HG02571 (cell line): ENCODE results near the gene NME4.

ENCODE experiments used
- ATAC-seq: cut with Tn5 transposase; IDR thresholded peaks from one replicate; pipeline ENCODE4 v1.9.1; 2021; ENCODE audit warnings: mild to moderate bottlenecking, moderate library complexity; ENCODE audit not compliant: unreplicated experiment

NME4 gene

DNA sequence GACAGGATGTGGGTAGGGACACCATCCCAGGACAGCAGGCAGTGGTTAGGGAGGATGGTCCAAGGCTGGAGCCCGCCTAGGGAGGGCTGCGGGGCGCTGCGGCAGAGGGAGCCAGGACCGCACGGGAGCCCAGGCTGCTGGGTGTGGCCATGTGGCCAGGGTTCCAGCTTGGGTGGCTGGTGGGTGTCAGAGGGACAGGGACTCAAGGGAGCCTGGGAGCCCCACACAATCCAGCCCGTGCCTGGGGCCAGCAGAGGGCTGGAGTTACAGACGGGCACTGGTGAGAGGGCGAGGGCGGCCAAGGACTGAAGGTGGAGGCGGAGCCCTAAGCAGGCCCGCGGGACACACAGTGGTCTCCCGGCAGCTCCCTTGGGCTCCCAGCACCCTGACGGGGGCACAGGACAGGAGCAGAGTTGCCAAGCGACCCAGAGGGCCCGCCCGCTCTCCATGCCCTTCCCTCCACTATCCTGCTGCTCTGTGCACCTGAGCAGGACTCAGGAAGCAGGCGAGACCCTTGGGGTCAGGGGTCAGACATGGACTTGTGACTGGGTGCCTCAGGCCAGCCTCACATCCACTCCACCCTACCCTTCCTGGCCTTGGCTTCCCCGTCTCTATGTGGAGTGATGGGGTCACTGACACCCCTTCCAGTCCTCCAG is 33.8 kb upstream of the NME4 start:
- no peak for ATAC-seq

DNA sequence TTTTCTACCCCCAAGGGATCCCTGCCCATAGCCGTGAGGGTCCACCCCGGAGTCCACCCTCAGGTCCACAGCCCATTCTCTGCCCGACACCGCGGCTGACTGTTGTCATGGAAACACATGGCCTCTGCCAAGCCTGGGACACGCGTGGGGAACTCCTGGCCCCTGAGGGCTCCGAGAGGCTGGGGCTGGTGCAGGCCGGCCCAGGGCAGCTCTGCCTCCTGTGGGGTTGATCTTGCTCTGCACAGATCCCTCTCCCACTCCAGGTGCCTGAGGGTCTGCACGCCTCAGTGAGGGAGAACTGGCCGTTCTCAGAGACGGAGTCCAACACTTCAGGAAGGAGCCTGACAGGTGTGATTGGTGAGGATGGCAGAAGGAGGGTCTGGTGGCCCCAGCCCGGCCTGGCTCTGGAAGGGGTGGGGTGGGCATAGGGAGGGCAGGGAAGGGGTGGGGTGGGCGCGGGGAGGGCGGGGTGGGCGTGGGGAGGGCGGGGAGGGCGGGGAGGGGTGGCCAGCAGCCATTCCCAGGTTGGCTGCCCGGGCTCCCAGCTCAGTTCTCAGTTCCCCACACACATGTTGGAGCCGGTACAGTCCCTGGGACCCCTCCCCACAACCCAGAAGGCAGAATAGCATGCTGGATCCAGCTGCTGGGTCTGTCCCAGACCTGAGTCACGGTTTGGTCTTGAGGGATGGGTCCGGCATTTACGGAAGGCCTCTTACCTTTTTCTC is 33.1 kb upstream of the NME4 start:
- no peak for ATAC-seq

DNA sequence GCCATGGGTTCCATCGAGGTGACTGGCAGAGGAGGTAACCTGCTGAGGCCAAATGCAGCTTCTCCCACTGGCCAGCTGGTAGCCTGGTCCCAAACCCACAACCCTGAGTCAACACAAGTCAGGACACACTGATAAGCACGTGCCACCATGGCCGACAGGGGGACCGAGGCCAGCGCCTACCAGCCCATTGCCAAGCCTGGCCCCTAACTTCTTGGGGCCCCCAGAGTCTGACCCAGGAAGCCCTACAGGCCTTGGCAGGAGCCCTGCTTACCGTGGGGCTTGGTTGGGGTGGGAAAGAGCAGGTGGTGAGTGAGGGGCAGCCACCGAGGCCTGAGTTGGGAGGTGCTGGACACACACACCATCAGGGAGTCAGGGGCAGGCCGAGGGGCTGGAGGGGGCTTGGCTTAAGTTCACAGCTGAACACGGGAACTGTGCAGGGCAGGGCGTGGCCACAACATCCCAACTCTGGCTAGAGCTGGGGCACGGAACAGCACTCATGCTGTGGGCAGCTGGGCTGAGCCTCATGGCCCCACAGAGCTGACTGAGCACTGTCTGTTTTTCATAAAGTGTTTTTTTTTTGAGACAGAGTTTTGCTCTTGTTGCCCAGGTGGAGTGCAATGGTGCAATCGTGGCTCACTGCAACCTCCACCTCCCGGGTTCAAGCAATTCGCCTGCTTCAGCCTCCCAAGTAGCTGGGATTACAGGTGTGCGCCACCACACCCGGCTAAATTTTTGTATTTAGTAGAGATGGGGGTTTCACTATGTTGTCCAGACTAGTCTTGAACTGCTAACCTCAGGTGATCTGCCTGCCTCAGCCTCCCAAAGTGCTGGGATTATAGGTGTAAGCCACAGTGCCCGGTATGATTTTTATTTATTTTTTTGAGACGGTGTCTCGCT is 32.2 kb upstream of the NME4 start:
- ATAC-seq = no peak

DNA sequence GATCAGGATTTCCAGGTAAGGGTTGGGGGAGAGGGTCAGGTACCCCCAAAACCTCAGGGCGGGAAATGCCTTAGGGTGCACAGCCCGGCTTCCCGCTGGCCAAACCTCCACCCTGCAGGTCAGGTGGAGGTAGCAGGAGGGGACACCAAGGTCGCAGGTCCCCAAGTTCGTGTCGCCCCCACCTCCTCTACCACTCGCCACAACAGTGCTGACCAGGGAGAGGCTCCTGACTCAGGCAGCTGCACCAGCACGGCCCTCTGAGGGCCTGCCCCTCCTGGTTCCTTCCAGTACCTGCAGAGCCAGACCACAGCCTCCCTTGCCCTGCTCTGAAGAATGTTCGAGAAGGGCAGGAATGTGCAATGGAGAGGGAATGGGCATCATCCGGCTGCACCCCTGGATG is 30.5 kb upstream of the NME4 start:
- ATAC-seq = no peak

DNA sequence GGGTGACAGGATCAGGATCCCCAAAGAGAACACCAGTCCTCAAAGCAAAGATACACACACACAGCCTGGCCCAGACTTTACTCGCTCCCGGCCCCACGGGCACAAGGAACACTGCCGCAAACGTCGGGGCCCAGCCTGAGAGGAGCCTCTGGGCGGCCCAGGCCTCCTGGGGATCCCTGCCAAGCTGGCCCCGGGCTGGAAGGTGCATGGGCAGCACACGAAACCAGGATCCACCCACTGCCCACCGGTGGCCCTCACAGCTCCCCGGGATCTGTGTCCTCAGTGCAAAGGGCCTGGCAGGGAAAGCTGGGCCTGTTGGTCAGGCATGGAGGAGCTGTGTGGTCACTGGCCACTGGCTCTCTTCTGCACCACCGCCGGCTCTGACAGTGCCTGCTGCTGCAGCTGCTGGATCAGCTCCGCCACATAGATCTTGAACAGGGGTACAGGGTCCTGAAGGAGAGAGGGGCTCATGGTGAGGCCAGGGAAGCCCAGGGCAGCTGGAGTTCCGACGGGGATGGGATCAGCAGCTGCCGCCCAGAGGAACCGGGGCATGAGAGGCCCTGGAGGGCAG is 29.6 kb upstream of the NME4 start:
- no peak for ATAC-seq

DNA sequence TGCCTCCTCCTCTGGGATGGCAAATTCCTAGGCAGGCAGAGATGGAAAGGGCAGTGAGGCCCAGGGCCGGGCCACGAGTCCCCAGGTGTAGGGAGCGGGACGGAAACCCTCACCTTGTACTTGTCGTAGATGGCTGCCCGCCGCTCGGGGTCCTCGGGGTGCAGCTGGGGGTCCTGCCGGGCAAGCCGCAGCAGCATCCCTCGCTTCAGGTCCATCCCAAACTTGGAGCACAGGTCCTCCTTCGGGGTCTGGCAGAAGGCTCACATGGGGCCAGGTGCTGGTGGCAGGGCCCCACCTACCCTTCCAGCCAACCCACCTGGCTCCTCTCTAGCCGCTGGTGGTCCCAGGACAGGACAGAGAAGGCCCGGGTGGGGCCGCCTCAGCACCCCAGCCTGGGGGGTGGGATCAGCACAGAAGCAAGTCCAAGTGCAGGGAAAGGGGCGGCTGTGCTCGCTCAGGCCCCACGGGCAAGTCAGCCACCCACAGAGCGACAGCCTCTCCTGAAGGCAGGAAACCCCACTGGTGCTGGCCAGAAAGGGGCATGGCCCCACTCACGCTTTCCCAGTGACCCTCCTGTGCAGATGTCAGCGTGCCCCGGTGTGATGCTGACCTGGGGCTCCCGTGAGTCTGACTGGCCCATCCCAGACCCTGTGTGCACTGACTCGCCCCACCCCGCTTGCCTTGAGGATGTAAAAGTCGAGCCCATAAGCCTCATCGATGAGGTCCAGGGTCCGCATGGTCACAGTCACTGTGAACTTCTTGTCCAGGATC is 28.4 kb upstream of the NME4 start:
- ATAC-seq = no peak

DNA sequence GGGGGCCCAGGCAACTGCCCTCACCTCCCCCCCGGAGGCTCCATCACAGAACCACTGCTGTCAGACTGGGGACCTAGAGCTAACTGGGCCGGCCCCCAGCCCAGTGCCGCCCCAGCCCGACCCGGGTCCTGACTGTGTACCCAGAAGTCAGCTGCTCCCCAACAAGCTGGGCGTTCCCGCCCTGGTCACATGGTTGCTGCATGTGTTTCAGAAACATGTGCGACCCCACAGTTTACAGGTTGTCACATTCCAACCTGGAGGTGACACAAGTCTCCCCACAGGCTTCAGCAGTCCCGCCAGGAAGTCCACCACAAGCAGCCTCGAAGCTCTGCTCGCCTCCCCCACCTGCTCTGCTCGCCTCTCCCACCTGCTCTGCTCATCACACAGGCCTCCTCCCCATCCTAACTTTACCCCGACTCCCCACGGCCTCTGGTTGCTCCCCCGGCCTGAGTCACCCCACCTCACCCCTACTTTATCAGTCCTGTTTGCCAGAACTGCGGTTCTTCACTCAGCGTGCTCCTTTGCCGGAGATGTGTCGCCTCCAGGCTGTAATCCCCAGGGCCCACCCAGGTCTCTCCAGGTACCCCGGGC is 27.6 kb upstream of the NME4 start:
- ATAC-seq = no peak

DNA sequence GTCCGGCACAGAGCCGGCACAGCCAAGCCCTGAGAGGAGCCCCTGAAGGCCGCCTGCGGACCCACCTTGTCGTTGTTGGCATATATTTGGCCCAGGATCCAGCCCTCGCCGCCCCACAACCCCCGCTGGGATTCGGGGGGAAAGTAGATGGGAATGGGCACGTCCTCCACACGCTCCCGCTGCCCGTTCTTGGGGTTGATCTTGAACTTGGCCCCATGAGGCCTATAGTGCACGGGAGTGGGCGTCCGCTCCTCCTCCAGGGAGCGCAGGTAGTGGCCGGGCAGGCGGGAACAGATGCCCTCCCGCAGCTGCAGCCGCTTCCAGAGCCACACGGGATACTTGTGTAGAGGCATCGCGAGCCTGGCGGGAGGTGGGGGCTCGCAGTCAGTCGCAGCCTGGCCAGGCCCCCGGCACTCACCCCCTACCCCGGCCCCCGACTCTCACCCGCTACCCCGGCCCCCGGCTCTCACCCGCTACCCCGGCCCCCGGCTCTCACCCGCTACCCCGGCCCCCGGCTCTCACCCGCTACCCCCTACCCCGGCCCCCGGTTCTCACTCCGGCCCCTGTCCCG is 27.0 kb upstream of the NME4 start:
- no peak for ATAC-seq

DNA sequence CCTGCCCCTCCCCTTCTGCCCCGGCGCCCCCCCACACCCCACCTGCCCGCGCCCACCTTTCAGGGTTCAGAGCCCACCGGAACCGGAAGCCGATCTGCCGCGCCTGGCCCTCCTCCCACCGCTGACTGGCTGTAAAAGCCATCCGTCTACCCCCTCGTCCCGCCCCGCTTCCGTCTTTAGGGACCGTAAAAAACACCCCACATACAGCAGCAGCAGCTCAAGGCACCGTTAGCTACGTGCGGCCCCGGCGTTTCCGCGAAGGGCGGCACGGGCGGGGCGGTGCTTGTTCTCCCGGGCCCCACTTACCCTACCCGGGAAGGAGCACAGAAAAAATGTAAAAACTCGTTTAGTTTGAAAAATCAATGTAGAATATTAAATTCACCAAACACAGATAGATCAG is 26.6 kb upstream of the NME4 start, which contains the start of gene MRPL28:
MRPL28 (minus strand) TSS at position 96 of the 400 bp plus-strand sequence. CDS start 320 bp downstream, outside the sequence.
- ATAC-seq = peak; percentile 79

DNA sequence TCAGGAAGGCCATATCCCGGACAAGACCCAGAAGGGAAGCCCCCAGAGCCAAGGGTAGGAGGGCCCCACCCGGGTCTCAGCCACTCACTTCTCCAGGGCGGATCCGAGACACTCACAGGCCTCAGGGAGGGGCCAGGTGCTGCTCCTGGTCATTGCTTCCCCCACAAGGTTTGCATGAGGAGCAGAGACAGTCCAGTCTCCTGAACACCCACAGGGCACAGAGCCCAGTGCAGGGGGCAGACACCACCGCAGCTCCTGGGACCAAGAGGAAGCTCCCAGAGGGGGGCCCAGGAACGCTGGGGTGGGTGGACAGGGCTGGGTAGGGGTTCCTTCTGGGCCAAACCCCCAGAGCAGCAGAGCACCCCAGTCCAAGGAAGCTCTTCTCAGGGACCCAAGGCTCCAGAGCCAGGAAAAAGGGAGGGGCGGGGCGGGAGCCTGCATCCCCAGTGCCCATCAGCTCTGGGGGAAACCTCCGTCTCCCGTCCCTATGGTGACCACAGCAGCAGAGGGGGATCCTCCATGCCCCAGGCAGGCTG is 26.0 kb upstream of the NME4 start:
- ATAC-seq = no peak

DNA sequence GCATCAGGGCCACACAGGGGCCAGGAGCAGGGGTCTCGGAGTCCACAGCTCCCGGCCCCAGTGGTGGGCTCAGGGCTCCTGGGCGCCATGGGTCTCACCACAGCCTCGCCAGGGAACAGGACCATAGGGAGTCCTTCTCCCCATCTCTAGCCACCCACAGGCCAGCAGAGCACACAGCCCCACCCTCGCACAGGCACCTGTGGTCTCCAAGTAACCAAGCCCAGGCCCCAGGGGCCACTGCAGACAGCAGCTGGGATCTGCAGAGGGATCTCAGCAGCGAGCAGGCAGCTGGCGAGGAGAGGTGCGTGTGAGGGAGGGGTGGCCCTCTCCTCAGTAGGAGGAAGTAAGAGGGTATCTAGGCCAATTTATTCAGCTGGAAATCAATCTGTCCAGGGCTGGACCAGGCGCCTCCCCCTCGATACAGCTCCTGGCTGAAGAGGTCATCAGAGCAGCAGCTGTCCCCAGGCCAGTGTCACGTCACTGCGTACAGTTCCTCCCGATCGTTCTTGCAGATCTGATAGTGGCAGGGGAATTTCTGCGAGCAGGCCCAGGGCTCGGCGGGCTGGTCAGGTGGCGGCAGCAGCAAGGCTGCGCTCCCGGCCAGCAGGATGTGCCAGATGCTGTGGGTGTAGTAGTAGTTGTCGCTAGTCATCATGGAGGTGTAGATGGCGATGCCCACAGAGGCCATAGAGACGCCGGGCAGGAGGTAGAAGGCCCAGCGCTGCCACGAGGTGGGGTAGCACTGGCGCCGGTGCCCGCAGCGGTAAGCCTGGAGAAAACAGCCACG is 25.3 kb upstream of the NME4 start:
- no peak for ATAC-seq

DNA sequence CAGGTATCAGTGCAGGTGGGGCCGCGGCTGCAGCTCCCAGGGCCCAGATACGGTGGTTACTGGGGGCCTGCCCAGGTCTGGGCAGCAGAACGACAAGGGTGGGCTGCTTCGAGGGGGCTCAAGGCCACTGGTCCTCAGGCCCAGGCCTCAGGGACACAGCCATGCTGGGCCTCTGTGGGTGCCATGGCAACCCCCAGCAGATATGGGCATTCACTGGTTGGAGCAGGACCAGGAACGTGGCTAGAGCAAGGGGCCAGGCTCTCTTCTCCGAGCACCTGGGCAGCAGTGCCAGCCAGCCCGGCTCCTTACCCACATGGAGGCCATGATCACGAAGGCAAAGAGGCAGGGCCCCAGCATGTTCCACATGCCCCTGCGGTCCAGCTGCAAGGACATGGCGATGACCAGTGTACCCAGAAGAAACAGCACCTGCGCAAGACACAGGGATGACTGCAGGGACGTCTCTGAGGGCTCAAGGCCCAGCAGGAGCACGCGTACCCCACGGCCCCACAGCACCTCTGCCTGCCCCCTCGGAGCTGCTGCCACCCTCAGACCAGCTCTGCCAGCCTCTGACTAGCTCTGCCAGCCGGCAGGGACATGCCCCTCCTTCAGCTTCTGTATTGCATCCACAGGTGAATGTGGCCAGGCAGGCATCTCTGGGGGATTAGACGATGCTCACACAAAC is 24.6 kb upstream of the NME4 start:
- ATAC-seq = no peak

DNA sequence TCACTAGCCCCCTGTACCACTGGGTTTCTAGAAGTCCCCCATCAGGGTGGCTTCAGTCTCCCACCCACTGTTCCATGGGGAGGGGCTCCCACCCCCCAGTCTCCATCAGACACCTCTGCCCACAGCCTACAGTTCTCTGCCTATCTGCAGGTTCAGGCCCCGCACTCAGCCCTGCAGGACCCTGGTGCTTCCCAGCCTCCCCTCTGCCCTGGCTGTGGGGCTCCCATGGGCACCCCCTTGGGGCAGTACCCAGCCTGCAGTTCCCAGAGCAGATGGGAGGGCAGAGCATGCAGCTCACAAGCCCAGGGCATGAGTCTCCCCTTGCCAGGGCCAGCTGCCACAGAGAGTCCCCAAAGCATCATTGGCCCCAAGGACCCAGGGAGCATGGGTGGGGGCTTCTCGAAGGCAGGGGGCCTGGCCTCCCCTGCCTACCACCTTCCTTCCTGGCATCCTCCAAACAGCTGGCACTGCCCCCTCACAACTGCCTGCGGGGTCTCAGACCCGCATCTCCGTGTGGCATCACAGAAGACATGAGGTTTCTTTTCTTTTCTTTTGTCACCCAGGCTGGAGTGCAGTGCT is 23.9 kb upstream of the NME4 start:
- ATAC-seq = no peak

DNA sequence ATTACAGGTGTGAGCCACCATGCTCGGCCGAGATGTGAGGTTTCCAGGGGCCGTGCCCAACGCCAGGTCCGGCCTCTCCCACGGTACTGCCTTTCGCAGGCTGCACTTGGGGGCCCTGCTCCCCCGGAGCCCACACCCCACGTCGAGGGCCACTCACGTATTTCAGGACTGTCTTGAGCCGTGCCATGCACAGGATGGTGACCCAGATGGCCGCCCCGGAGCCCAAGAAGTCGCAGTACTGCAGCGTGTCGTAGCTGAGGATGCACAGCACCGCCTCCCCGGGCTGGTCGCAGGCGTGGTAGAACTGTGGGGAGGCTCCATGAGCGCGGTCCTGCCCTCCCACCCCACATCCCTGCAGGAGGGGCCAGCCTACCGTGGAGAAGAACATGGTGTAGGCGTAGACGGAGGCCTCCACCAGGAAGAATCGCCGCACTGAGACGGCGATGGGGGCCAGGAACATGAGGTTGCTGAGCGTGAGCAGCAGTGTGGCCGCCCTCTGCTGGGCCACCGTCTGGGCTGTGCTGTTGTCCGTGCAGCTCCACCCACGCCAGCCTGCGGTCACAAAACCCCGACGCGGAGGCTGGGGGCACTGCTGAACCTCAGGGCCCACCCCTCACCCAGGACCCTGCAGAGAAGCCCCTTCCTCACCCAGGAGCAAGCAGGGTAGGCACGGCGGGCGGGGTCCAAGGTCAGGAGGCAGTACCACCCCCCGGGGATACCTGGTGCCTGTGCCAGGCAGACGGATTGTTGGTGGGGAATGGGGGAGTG is 23.0 kb upstream of the NME4 start:
- no peak for ATAC-seq

DNA sequence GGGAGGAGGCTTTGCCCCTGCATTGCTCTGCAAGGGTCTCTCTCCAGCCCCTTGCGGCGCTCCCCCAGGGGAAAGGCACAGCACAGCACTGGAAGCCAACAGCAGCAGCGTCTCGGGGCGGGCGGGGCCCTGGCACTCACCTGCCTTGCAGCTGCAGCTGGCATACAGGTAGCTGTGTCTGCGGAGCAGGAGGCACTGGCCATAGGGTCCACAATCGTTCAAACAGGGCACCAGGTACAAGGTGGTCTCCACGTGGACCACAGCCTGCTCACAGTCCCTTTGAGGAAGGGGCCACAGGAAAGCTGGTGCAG is 22.4 kb upstream of the NME4 start:
- ATAC-seq = no peak

DNA sequence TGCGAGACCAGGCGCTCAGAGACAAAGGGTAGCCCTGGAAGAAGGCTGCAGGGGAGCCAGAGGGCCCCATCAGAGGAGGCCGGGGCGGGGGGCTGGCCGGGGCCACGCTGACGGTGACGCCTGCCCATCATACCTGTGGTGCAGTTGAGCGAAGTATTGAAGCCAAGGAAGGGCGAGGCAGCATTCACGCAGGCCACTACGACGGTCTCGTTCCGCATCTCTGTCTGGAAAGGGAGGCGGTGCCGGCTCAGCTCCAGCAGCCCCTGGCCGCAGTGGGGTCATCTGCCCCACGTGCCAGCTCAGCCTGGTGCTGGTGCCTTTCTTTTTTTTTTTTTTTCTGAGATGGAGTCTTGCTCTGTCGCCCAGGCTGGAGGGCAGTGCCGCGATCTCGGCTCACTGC is 21.8 kb upstream of the NME4 start:
- ATAC-seq = no peak
